Left colon (tissue), 2 donors: ENCODE data around the gene GZMM. TPM values are rescaled to one million over a fixed set of nuclear protein-coding genes. Genes with fewer than 3 reads are reported as not detected.

ENCODE experiments used
- ATAC-seq: fragments of 200-7000 bp; cut with Tn5 transposase; one replicate; pipeline ENCODE4 v1.9.1; 2020; ENCODE audit warnings: mild to moderate bottlenecking, moderate library complexity
- DNase-seq, 2 donors: peaks; one replicate each; pipeline ENCODE4 v3.0.0-alpha.2; 2020
- intact Hi-C, 2 donors: fragments of 100-400 bp; cut with DNase I in 1 of 2; cut with micrococcal nuclease in 1 of 2; formaldehyde crosslinking; loops; one replicate each; pipeline versions ENCODE4 v1.11.2 to v1.14.0; 2022; cut with DNase I, micrococcal nuclease
- total RNA-seq, 2 donors: library from RNA; stranded (reverse); fragmentation: NEBNext Ultra II Directional; extraction: Animal tissue kit (Norgen Biotek cat#: 25700); gene quantifications; one replicate each; pipeline ENCODE4 v1.2.1, GENCODE V29; 2021
- donor health status: DM: no; HTN: no; CAD: no.
- donor health status: DM: yes; HTN: yes; CAD: no.

GZMM gene
- total RNA-seq, 2 donors from 2014 or later = 0.67 TPM; not detected in 1

GRCh38 chr19:531753-532560 is 11.9 kb upstream of the GZMM start, which contains the start of gene CDC34:
CDC34 (plus strand) TSS chr19:531760; CDS start chr19:531932, 172 bp downstream.
- intact Hi-C loops = no loop called here
- DNase-seq = no peak
- peak; percentile 5 for ATAC-seq

- peak; percentile 59 to 71 for DNase-seq
- peak; percentile 36 for ATAC-seq
- intact Hi-C loops = no loop called here
Measured at GRCh38 chr19:532561-533363, 11.1 kb upstream of the GZMM start.

GRCh38 chr19:533364-534058 is 10.3 kb upstream of the GZMM start:
- no peak for DNase-seq
- no peak for ATAC-seq
- intact Hi-C loops = no loop called here

GRCh38 chr19:534088-534487 is 9.8 kb upstream of the GZMM start:
- ATAC-seq (no peak), DNase-seq (no peak)
- intact Hi-C loops = no loop called here

GRCh38 chr19:535017-535835 is 8.6 kb upstream of the GZMM start:
- intact Hi-C loops = no loop called here
- ATAC-seq (no peak), DNase-seq (no peak)

GRCh38 chr19:536031-536880 is 7.6 kb upstream of the GZMM start:
- DNase-seq (no peak), ATAC-seq (no peak)
- intact Hi-C loops = no loop called here

GRCh38 chr19:536881-537404 is 6.9 kb upstream of the GZMM start:
- no peak for ATAC-seq
- DNase-seq = no peak
- intact Hi-C loops = no loop called here

- intact Hi-C loops = no loop called here
- no peak for DNase-seq
- ATAC-seq = no peak
Measured at GRCh38 chr19:538641-539428, 5.0 kb upstream of the GZMM start.

GRCh38 chr19:539429-540030 is 4.3 kb upstream of the GZMM start:
- no peak for DNase-seq
- no peak for ATAC-seq
- intact Hi-C loops = no loop called here

GRCh38 chr19:540867-541637 is 2.8 kb upstream of the GZMM start:
- intact Hi-C loops = no loop called here
- DNase-seq = no peak
- ATAC-seq = no peak

- DNase-seq (no peak), ATAC-seq (no peak)
- intact Hi-C loops = no loop called here
Measured at GRCh38 chr19:541699-542098, 2.2 kb upstream of the GZMM start.

- DNase-seq (no peak), ATAC-seq (peak; percentile 9)
- intact Hi-C loops = no loop called here
Measured at GRCh38 chr19:542173-542866, 1.5 kb upstream of the GZMM start.

GRCh38 chr19:547117-547516 is 3.3 kb downstream of the GZMM start:
- intact Hi-C loops = no loop called here
- DNase-seq = no peak
- ATAC-seq = no peak

GRCh38 chr19:547836-548720 is 4.2 kb downstream of the GZMM start:
- ATAC-seq = no peak
- no peak for DNase-seq
- intact Hi-C loops = no loop called here
